ENCODE data around the gene ARAP1. TPM values are rescaled to one million over a fixed set of nuclear protein-coding genes. Genes with fewer than 3 reads are reported as not detected.

ARAP1 gene
- total RNA-seq, 2 donors from 2014 or later = 95.2 to 109 TPM

GRCh38 chr11:72682858-72683243, 69.4 kb downstream of the ARAP1 start:
- no peak for DNase-seq (ENCODE audit: low spot score)
- H3K36me3 ChIP-seq = no peaks in the 10 kb centered on the region
- H3K4me1 ChIP-seq (replicated peaks) = no peaks in the 10 kb centered on the region
- intact Hi-C loops (cut with DNase I) = loop anchor here (2.0 to 10.0 kb wide), 2 partner anchors 92 to 208 kb away; no protein-coding TSS in a partner anchor
- H3K4me3 ChIP-seq = no peak overlapping the region
- H3K27me3 ChIP-seq (replicated peaks; ENCODE audit: insufficient read depth) = peaks cover 7% of the 10 kb centered on the region
- no peaks in the 10 kb centered on the region for H3K9me3 ChIP-seq
- 55% methylated on average over 4 of the region's 4 CpGs for WGBS
- H3K27ac ChIP-seq = no peak overlapping the region
- no peak for TF ChIP-seq POLR2A (IDR thresholded peaks at IDR 0.05)
- TF ChIP-seq CTCF (IDR thresholded peaks at IDR 0.05) = no peak
- TF ChIP-seq POLR2AphosphoS5 (IDR thresholded peaks at IDR 0.05) = no peak

- Histone ChIP-seq H3K9me3 (no peaks in the 10 kb centered on the region), H3K27me3 (replicated peaks; ENCODE audit: insufficient read depth) (peaks cover 7% of the 10 kb centered on the region), H3K27ac (no peak overlapping the region), H3K36me3 (no peaks in the 10 kb centered on the region), H3K4me3 (no peak overlapping the region), H3K4me1 (replicated peaks) (no peaks in the 10 kb centered on the region)
- DNase-seq (ENCODE audit: low spot score) = no peak
- TF ChIP-seq CTCF (IDR thresholded peaks at IDR 0.05) = no peak
- TF ChIP-seq POLR2AphosphoS5 (IDR thresholded peaks at IDR 0.05) = no peak
- TF ChIP-seq POLR2A (IDR thresholded peaks at IDR 0.05) = no peak
- intact Hi-C loops (cut with DNase I) = loop anchor here (2.0 to 10.0 kb wide), 2 partner anchors 92 to 208 kb away; no protein-coding TSS in a partner anchor
- WGBS = 76% methylated on average over 5 of the region's 5 CpGs
Observed at GRCh38 chr11:72682238-72682857, 69.9 kb downstream of the ARAP1 start.

GRCh38 chr11:72681226-72682153, 70.7 kb downstream of the ARAP1 start:
- Histone ChIP-seq H3K4me1 (replicated peaks) (no peaks in the 10 kb centered on the region), H3K27me3 (replicated peaks; ENCODE audit: insufficient read depth) (peaks cover 7% of the 10 kb centered on the region), H3K9me3 (no peaks in the 10 kb centered on the region), H3K27ac (no peak overlapping the region), H3K36me3 (no peaks in the 10 kb centered on the region), H3K4me3 (no peak overlapping the region)
- TF ChIP-seq POLR2A (IDR thresholded peaks at IDR 0.05) = no peak
- TF ChIP-seq CTCF (IDR thresholded peaks at IDR 0.05) = no peak
- no peak for TF ChIP-seq POLR2AphosphoS5 (IDR thresholded peaks at IDR 0.05)
- intact Hi-C loops (cut with DNase I) = loop anchor here (2.0 to 10.0 kb wide), 2 partner anchors 91 to 207 kb away; no protein-coding TSS in a partner anchor
- no peak for DNase-seq (ENCODE audit: low spot score)
- WGBS = 30% methylated on average over 17 of the region's 17 CpGs

- Histone ChIP-seq H3K36me3 (no peaks in the 10 kb centered on the region), H3K9me3 (no peaks in the 10 kb centered on the region), H3K27me3 (replicated peaks; ENCODE audit: insufficient read depth) (peaks cover 10% of the 10 kb centered on the region), H3K4me3 (no peak overlapping the region), H3K27ac (no peak overlapping the region), H3K4me1 (replicated peaks) (no peaks in the 10 kb centered on the region)
- WGBS = 48% methylated on average over 6 of the region's 6 CpGs
- intact Hi-C loops (cut with DNase I) = loop anchor here (10.0 kb wide), 1 partner anchor 206 kb away; no protein-coding TSS in a partner anchor
- DNase-seq (ENCODE audit: low spot score) = no peak
- no peak for TF ChIP-seq POLR2AphosphoS5 (IDR thresholded peaks at IDR 0.05)
- no peak for TF ChIP-seq POLR2A (IDR thresholded peaks at IDR 0.05)
- TF ChIP-seq CTCF (IDR thresholded peaks at IDR 0.05) = no peak
Observed at GRCh38 chr11:72680624-72681158, 71.5 kb downstream of the ARAP1 start.
